HEK293 (cell line): ENCODE results near the gene KRT8.

Experiments used
- CTCF ChIA-PET: fragments of 350-600 bp; formaldehyde crosslinking; extraction: SDS; loops from one replicate; lab custom pipeline; 2021; ENCODE audit warnings: antibody characterized with exemption; lab: Yijun Ruan, JAX
- POLR2A ChIA-PET: fragments of 300-600 bp; formaldehyde crosslinking; extraction: SDS; loops from one replicate; lab custom pipeline; 2020; ENCODE audit warnings: antibody characterized with exemption, inconsistent platforms; lab: Yijun Ruan, JAX
- H3K27ac ChIP-seq: fragments of 200-500 bp; sonication (Bioruptor generic); 2 replicates; pipeline ENCODE4 v1.5.1; 2014; ENCODE audit warnings: low read depth, low read length, control low read depth, inconsistent platforms; ENCODE audit errors: extremely low read depth
- H3K36me3 ChIP-seq, 2 experiments: fragments of 200-500 bp in 1 of 2; sonication (Bioruptor generic) in 1 of 2; 1 replicate in 1 of 2; 2 replicates in 1 of 2; pipeline ENCODE4 v1.5.1; 2014 to 2017; ENCODE audit warnings: inconsistent platforms in 2 of 2, low read length in 2 of 2; ENCODE audit not compliant: control insufficient read depth in 2 of 2, insufficient read depth in 1 of 2
- H3K4me1 ChIP-seq: fragments of 200-500 bp; sonication (Bioruptor generic); 2 replicates; pipeline ENCODE4 v1.5.1; 2014; ENCODE audit warnings: mild to moderate bottlenecking, low read length, inconsistent platforms; ENCODE audit not compliant: control insufficient read depth, insufficient read depth
- H3K4me3 ChIP-seq: 2 replicates; pipeline ENCODE4 v1.5.1; 2011; ENCODE audit warnings: low read depth, mild to moderate bottlenecking, control low read depth, low read length, moderate library complexity
- H3K9me3 ChIP-seq: fragments of 200-500 bp; sonication (Bioruptor generic); 2 replicates; pipeline ENCODE4 v1.5.1; 2014; ENCODE audit warnings: low read depth, low read length, inconsistent platforms; ENCODE audit not compliant: control insufficient read depth, insufficient read depth
- AEBP2 ChIP-seq: fragments of 450-650 bp; formaldehyde crosslinking; IDR thresholded peaks from 2 replicates; pipeline ENCODE4 v1.5.1; 2016; ENCODE audit warnings: missing biosample characterization, missing genetic modification characterization, borderline replicate concordance
- GFI1B ChIP-seq: fragments of 450-650 bp; formaldehyde crosslinking; IDR thresholded peaks from 2 replicates; pipeline ENCODE4 v1.5.1; 2016; ENCODE audit warnings: missing biosample characterization, missing genetic modification characterization
- HOXA7 ChIP-seq: sonication (generic); formaldehyde crosslinking; IDR thresholded peaks from 2 replicates; pipeline ENCODE4 v1.8.1; 2022; ENCODE audit warnings: missing genetic modification reagents, borderline replicate concordance
- PRDM1 ChIP-seq: fragments of 450-650 bp; formaldehyde crosslinking; IDR thresholded peaks from 2 replicates; pipeline ENCODE4; 2016; ENCODE audit warnings: missing biosample characterization, missing genetic modification characterization
- SP2 ChIP-seq: fragments of 450-650 bp; formaldehyde crosslinking; IDR thresholded peaks from 2 replicates; pipeline ENCODE4 v1.5.1; 2016; ENCODE audit warnings: missing biosample characterization, missing genetic modification characterization
- ZBTB48 ChIP-seq: fragments of 450-650 bp; formaldehyde crosslinking; IDR thresholded peaks from 2 replicates; pipeline ENCODE4 v1.5.1; 2016; ENCODE audit warnings: missing biosample characterization, missing genetic modification characterization
- ZFP37 ChIP-seq: fragments of 450-650 bp; formaldehyde crosslinking; IDR thresholded peaks from 2 replicates; pipeline ENCODE4 v1.5.1; 2016; ENCODE audit warnings: missing biosample characterization, missing genetic modification characterization
- ZFP69B ChIP-seq: fragments of 450-650 bp; formaldehyde crosslinking; IDR thresholded peaks from 2 replicates; pipeline ENCODE4 v1.5.1; 2016; ENCODE audit warnings: missing biosample characterization, missing genetic modification characterization
- ZNF138 ChIP-seq: fragments of 450-650 bp; formaldehyde crosslinking; IDR thresholded peaks from 2 replicates; pipeline ENCODE4 v1.5.1; 2016; ENCODE audit warnings: missing biosample characterization, missing genetic modification characterization, borderline replicate concordance
- ZNF146 ChIP-seq: fragments of 450-650 bp; formaldehyde crosslinking; IDR thresholded peaks from 2 replicates; pipeline ENCODE4 v1.5.1; 2016; ENCODE audit warnings: missing biosample characterization, missing genetic modification characterization
- ZNF23 ChIP-seq: fragments of 450-650 bp; formaldehyde crosslinking; IDR thresholded peaks from 2 replicates; pipeline ENCODE4 v1.5.1; 2016; ENCODE audit warnings: missing biosample characterization, missing genetic modification characterization, borderline replicate concordance
- ZNF239 ChIP-seq: fragments of 450-650 bp; formaldehyde crosslinking; IDR thresholded peaks from 2 replicates; pipeline ENCODE4 v1.5.1; 2016; ENCODE audit warnings: missing biosample characterization, missing genetic modification characterization
- ZNF24 ChIP-seq: fragments of 450-650 bp; formaldehyde crosslinking; IDR thresholded peaks from 2 replicates; pipeline ENCODE4 v1.5.1; 2016; ENCODE audit warnings: missing biosample characterization, missing genetic modification characterization
- ZNF26 ChIP-seq: fragments of 450-650 bp; formaldehyde crosslinking; IDR thresholded peaks from 2 replicates; pipeline ENCODE4 v1.5.1; 2016; ENCODE audit warnings: missing biosample characterization, missing genetic modification characterization
- ZNF391 ChIP-seq: fragments of 450-650 bp; formaldehyde crosslinking; IDR thresholded peaks from 2 replicates; pipeline ENCODE4 v1.5.1; 2016; ENCODE audit warnings: low read depth, missing biosample characterization, missing genetic modification characterization, borderline replicate concordance
- ZNF510 ChIP-seq: fragments of 450-650 bp; formaldehyde crosslinking; IDR thresholded peaks from 2 replicates; pipeline ENCODE4 v1.5.1; 2018; ENCODE audit warnings: mild to moderate bottlenecking, missing genetic modification characterization, missing biosample characterization; ENCODE audit not compliant: insufficient replicate concordance
- ZNF513 ChIP-seq: fragments of 450-650 bp; IDR thresholded peaks from 2 replicates; pipeline ENCODE4 v1.5.1; 2018; ENCODE audit warnings: missing biosample characterization, missing genetic modification characterization
- ZNF521 ChIP-seq: fragments of 450-650 bp; formaldehyde crosslinking; IDR thresholded peaks from 2 replicates; pipeline ENCODE4 v1.5.1; 2017; ENCODE audit warnings: missing biosample characterization, mild to moderate bottlenecking, missing genetic modification characterization
- ZNF623 ChIP-seq: fragments of 450-650 bp; formaldehyde crosslinking; IDR thresholded peaks from 2 replicates; pipeline ENCODE4 v1.5.1; 2016; ENCODE audit warnings: missing biosample characterization, missing genetic modification characterization
- ZNF660 ChIP-seq: fragments of 450-650 bp; IDR thresholded peaks from 2 replicates; pipeline ENCODE4 v1.5.1; 2018; ENCODE audit warnings: missing biosample characterization, mild to moderate bottlenecking, missing genetic modification characterization
- ZNF785 ChIP-seq: fragments of 450-650 bp; formaldehyde crosslinking; IDR thresholded peaks from 2 replicates; pipeline ENCODE4 v1.5.1; 2016; ENCODE audit warnings: missing biosample characterization, missing genetic modification characterization
- ZNF792 ChIP-seq: fragments of 450-650 bp; formaldehyde crosslinking; IDR thresholded peaks from 2 replicates; pipeline ENCODE4 v1.5.1; 2016; ENCODE audit warnings: missing biosample characterization, missing genetic modification characterization
- TF ChIP-seq, protein P1 (sequence below): fragments of 450-650 bp; formaldehyde crosslinking; IDR thresholded peaks from 2 replicates; pipeline ENCODE4 v1.5.1; 2016; ENCODE audit warnings: missing biosample characterization, missing genetic modification characterization
- TF ChIP-seq, protein P2 (sequence below): fragments of 450-650 bp; formaldehyde crosslinking; IDR thresholded peaks from 2 replicates; pipeline ENCODE4 v1.5.1; 2016; ENCODE audit warnings: missing biosample characterization, missing genetic modification characterization
- TF ChIP-seq, protein P3 (sequence below): fragments of 450-650 bp; formaldehyde crosslinking; IDR thresholded peaks from 2 replicates; pipeline ENCODE4 v1.5.1; 2017; ENCODE audit warnings: missing biosample characterization, missing genetic modification characterization

The KRT8 gene

DNA sequence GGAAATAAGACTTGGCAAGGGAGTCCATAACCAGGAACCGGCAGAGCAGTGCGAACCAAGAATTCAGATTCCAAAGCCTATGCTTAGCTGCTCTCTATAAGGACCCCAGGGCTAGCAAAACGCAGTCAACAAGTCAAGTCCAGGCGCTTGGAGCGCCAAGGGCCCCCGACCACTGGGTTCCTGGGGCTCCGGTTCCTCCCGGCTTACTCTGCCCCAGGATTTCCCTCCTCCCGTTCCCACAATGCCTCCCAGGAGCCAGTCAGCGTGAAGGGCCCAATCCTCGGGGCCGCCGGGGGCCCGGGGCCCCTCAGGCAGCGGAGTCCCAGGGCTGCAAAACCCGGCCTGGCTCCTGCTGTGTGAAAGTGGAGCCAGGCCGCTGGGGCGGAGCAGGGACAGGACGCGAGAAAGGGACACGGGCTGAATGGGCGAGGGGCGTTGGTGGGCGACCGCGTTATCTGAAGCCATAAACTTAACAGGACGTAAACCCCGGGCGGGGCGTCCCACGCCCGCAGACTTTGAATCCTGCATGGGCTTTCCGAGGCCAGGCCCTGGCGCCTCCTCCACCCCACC lies 1.5 kb downstream of the KRT8 start:
- POLR2A ChIA-PET = interaction anchor here (0.6 to 7.8 kb wide), 18 partner anchors 9 to 756 kb away, joined by 3 to 202 read pairs (median 16); partner anchors contain the start of genes EIF4B and KRT18
- peak overlapping the region; percentile 54 for H3K27ac ChIP-seq
- TF ChIP-seq, protein P1, sequence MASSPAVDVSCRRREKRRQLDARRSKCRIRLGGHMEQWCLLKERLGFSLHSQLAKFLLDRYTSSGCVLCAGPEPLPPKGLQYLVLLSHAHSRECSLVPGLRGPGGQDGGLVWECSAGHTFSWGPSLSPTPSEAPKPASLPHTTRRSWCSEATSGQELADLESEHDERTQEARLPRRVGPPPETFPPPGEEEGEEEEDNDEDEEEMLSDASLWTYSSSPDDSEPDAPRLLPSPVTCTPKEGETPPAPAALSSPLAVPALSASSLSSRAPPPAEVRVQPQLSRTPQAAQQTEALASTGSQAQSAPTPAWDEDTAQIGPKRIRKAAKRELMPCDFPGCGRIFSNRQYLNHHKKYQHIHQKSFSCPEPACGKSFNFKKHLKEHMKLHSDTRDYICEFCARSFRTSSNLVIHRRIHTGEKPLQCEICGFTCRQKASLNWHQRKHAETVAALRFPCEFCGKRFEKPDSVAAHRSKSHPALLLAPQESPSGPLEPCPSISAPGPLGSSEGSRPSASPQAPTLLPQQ (tag by site-specific recombination) = peak; percentile 62
- TF ChIP-seq ZFP37 (tag by site-specific recombination) (peak; percentile 26; the same call in 1 of the 2 replicates), ZNF138 (no peak), ZNF26 (tag by site-specific recombination) (no peak), ZNF23 (tag by site-specific recombination) (no peak), AEBP2 (tag by site-specific recombination) (no peak), ZNF239 (no peak), SP2 (peak; percentile 71), ZNF391 (tag by site-specific recombination) (peak; percentile 67; the same call in 1 of the 2 replicates), ZBTB48 (tag by site-specific recombination) (peak; percentile 88), ZFP69B (0 out of 2 replicates have a peak, but pooled peaks have one; percentile 38), ZNF660 (tag by site-specific recombination) (peak; percentile 81; the same call in 1 of the 2 replicates), ZNF792 (no peak), HOXA7 (no peak), PRDM1 (tag by site-specific recombination) (no peak), ZNF521 (no peak), ZNF146 (peak; percentile 34), ZNF623 (tag by site-specific recombination) (no peak; the same call in 1 of the 2 replicates), ZNF513 (tag by site-specific recombination) (no peak), GFI1B (tag by site-specific recombination) (no peak), ZNF510 (tag by site-specific recombination) (no peak), ZNF785 (tag by site-specific recombination) (no peak), ZNF24 (tag by site-specific recombination) (peak; percentile 84)
- TF ChIP-seq, protein P2, sequence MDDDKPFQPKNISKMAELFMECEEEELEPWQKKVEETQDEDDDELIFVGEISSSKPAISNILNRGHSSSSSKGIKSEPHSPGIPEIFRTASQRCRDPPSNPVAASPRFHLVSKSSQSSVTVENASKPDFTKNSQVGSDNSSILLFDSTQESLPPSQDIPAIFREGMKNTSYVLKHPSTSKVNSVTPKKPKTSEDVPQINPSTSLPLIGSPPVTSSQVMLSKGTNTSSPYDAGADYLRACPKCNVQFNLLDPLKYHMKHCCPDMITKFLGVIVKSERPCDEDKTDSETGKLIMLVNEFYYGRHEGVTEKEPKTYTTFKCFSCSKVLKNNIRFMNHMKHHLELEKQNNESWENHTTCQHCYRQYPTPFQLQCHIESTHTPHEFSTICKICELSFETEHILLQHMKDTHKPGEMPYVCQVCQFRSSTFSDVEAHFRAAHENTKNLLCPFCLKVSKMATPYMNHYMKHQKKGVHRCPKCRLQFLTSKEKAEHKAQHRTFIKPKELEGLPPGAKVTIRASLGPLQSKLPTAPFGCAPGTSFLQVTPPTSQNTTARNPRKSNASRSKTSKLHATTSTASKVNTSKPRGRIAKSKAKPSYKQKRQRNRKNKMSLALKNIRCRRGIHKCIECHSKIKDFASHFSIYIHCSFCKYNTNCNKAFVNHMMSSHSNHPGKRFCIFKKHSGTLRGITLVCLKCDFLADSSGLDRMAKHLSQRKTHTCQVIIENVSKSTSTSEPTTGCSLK = no peak
- TF ChIP-seq, protein P3, sequence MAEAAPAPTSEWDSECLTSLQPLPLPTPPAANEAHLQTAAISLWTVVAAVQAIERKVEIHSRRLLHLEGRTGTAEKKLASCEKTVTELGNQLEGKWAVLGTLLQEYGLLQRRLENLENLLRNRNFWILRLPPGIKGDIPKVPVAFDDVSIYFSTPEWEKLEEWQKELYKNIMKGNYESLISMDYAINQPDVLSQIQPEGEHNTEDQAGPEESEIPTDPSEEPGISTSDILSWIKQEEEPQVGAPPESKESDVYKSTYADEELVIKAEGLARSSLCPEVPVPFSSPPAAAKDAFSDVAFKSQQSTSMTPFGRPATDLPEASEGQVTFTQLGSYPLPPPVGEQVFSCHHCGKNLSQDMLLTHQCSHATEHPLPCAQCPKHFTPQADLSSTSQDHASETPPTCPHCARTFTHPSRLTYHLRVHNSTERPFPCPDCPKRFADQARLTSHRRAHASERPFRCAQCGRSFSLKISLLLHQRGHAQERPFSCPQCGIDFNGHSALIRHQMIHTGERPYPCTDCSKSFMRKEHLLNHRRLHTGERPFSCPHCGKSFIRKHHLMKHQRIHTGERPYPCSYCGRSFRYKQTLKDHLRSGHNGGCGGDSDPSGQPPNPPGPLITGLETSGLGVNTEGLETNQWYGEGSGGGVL = no peak

More for the DNA sequence above, 1.5 kb downstream of the KRT8 start:
- Histone ChIP-seq H3K36me3 (peaks cover 20 to 39% of the 10 kb centered on the region in 2 experiments), H3K9me3 (no peaks in the 10 kb centered on the region), H3K4me3 (peak overlapping the region; percentile 68), H3K4me1 (peaks cover 18% of the 10 kb centered on the region)
- CTCF ChIA-PET = interaction anchor here (0.7 to 20.1 kb wide), 7 partner anchors 13 to 590 kb away, joined by 5 to 316 read pairs (median 19); partner anchors contain the start of gene KRT18
